ENCODE data around the gene COL20A1.

GRCh38 chr20:63243604-63244247 is 49.3 kb upstream of the COL20A1 start:
- TF ChIP-seq ZNF513 (tag by site-specific recombination; IDR thresholded peaks at IDR 0.05) = no peak
- no peak for TF ChIP-seq ZFP69B (tag by site-specific recombination; IDR thresholded peaks at IDR 0.05)
- no peak for TF ChIP-seq ZNF561 (tag by site-specific recombination; IDR thresholded peaks at IDR 0.05; ENCODE audit: borderline replicate concordance)
- no peak for TF ChIP-seq SETDB1 (IDR thresholded peaks at IDR 0.05; ENCODE audit: insufficient read length, low read length)
- no peak for TF ChIP-seq KLF17 (tag by site-specific recombination; IDR thresholded peaks at IDR 0.05)
- no peak for TF ChIP-seq HOXA7 (CRISPR knock-in tag; IDR thresholded peaks at IDR 0.05; ENCODE audit: borderline replicate concordance)
- TF ChIP-seq CTCF (tag by site-specific recombination; IDR thresholded peaks at IDR 0.05) = no peak
- no peak for TF ChIP-seq KLF16 (tag by site-specific recombination; IDR thresholded peaks at IDR 0.05)
- no peak for TF ChIP-seq ZNF26 (tag by site-specific recombination; IDR thresholded peaks at IDR 0.05)
- TF ChIP-seq ZNF654 (tag by site-specific recombination; IDR thresholded peaks at IDR 0.05; ENCODE audit: low read depth) = no peak
- TF ChIP-seq ZEB2 (tag by site-specific recombination; IDR thresholded peaks at IDR 0.05) = no peak
- TF ChIP-seq ZNF24 (tag by site-specific recombination; IDR thresholded peaks at IDR 0.05) = no peak

Measured in HEK293 (cell line).